WTC11 (cell line): ENCODE data around the gene NDUFV3.

Source experiments
- ESRRA ChIP-seq: sonication (generic); formaldehyde crosslinking; IDR thresholded peaks from 2 replicates; pipeline ENCODE4 v1.8.1; 2022; ENCODE audit warnings: mild to moderate bottlenecking, missing genetic modification reagents, borderline replicate concordance
- TF ChIP-seq, protein P1 (sequence below): fragments of 200-600 bp; IDR thresholded peaks from 2 replicates; pipeline ENCODE4 v1.8.0; 2022; ENCODE audit warnings: antibody characterized with exemption
- TF ChIP-seq, protein P2 (sequence below): sonication (generic); formaldehyde crosslinking; IDR thresholded peaks from 2 replicates; pipeline ENCODE4 v1.8.1; 2022; ENCODE audit warnings: mild to moderate bottlenecking, moderate library complexity, missing genetic modification reagents
- TF ChIP-seq, protein P3 (sequence below): fragments of 250-450 bp; sonication (Bioruptor Pico); IDR thresholded peaks from 2 replicates; pipeline ENCODE4 v1.9.0; 2021; ENCODE audit warnings: mild to moderate bottlenecking
- TF ChIP-seq, protein P4 (sequence below): sonication (generic); formaldehyde crosslinking; IDR thresholded peaks from 2 replicates; pipeline ENCODE4 v1.8.0; 2022; ENCODE audit warnings: mild to moderate bottlenecking, missing genetic modification reagents

DNA sequence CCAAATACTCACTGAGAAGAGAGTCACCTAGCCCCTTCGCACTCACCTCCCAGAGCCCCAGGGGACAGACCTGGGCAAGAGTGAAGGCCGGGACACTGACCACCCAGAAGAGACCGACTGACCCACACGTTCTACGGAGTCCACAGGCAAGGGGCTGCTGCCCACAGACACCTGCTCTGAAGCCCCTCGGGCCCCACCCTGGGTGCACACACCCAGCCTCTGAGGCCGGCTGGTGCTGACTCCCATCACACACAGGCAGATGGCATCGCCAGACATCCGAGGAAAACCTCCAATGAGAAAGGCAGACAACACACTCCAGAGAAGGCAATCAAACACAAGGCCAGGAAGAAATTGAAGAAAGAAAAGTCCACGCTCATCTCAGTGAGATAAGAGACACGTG is 35.9 kb upstream of the NDUFV3 start:
- TF ChIP-seq, protein P1, sequence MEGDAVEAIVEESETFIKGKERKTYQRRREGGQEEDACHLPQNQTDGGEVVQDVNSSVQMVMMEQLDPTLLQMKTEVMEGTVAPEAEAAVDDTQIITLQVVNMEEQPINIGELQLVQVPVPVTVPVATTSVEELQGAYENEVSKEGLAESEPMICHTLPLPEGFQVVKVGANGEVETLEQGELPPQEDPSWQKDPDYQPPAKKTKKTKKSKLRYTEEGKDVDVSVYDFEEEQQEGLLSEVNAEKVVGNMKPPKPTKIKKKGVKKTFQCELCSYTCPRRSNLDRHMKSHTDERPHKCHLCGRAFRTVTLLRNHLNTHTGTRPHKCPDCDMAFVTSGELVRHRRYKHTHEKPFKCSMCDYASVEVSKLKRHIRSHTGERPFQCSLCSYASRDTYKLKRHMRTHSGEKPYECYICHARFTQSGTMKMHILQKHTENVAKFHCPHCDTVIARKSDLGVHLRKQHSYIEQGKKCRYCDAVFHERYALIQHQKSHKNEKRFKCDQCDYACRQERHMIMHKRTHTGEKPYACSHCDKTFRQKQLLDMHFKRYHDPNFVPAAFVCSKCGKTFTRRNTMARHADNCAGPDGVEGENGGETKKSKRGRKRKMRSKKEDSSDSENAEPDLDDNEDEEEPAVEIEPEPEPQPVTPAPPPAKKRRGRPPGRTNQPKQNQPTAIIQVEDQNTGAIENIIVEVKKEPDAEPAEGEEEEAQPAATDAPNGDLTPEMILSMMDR: no peak
- TF ChIP-seq, protein P2, sequence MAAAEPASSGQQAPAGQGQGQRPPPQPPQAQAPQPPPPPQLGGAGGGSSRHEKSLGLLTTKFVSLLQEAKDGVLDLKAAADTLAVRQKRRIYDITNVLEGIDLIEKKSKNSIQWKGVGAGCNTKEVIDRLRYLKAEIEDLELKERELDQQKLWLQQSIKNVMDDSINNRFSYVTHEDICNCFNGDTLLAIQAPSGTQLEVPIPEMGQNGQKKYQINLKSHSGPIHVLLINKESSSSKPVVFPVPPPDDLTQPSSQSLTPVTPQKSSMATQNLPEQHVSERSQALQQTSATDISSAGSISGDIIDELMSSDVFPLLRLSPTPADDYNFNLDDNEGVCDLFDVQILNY: no peak
- TF ChIP-seq ESRRA (CRISPR knock-in tag): no peak
- TF ChIP-seq, protein P3, sequence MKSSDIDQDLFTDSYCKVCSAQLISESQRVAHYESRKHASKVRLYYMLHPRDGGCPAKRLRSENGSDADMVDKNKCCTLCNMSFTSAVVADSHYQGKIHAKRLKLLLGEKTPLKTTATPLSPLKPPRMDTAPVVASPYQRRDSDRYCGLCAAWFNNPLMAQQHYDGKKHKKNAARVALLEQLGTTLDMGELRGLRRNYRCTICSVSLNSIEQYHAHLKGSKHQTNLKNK: no peak
- TF ChIP-seq, protein P4, sequence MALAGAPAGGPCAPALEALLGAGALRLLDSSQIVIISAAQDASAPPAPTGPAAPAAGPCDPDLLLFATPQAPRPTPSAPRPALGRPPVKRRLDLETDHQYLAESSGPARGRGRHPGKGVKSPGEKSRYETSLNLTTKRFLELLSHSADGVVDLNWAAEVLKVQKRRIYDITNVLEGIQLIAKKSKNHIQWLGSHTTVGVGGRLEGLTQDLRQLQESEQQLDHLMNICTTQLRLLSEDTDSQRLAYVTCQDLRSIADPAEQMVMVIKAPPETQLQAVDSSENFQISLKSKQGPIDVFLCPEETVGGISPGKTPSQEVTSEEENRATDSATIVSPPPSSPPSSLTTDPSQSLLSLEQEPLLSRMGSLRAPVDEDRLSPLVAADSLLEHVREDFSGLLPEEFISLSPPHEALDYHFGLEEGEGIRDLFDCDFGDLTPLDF: no peak
